Stomach (tissue), 9 donors: ENCODE data around the gene RANBP1. TPM values are rescaled to one million over a fixed set of nuclear protein-coding genes. Genes with fewer than 3 reads are reported as not detected.

Experiments
- DNase-seq, 2 donors: peaks; one replicate each; pipeline versions ENCODE4 v3.0.0 to v3.0.0-alpha.2; 2013 to 2019
- H3K27ac ChIP-seq, 5 donors: fragments of 200-600 bp in 4 of 5; sonication (generic) in 4 of 5; one replicate each; pipeline ENCODE4 v1.5.1; 2013 to 2019; ENCODE audit warnings: mild to moderate bottlenecking in 1 of 5, moderate library complexity in 1 of 5
- H3K27me3 ChIP-seq, 3 donors: fragments of 200-600 bp; sonication (generic); one replicate each; pipeline ENCODE4 v1.5.1; 2017 to 2019; ENCODE audit warnings: mixed run types in 1 of 3
- H3K36me3 ChIP-seq, 4 donors: fragments of 200-600 bp; sonication (generic); 1 replicate in 3 of 4; 2 replicates in 1 of 4; pipeline ENCODE4 v1.5.1; 2016 to 2019
- H3K4me1 ChIP-seq, 4 donors: fragments of 200-600 bp; sonication (generic); one replicate each; pipeline ENCODE4 v1.5.1; 2016 to 2019
- H3K4me3 ChIP-seq, 4 donors: fragments of 200-600 bp; sonication (generic) in 3 of 4; one replicate each; pipeline ENCODE4 v1.5.1; 2016 to 2019; ENCODE audit warnings: mild to moderate bottlenecking in 1 of 4
- H3K9me3 ChIP-seq, 4 donors: fragments of 200-600 bp; sonication (generic); one replicate each; pipeline ENCODE4 v1.5.1; 2016 to 2019
- CTCF ChIP-seq, 7 experiments: fragments of 450-650 bp in 4 of 7; fragments of 200-600 bp in 3 of 7; sonication (generic) in 3 of 7; IDR thresholded peaks; one replicate each; pipeline ENCODE4 v1.5.1; 2016 to 2019; ENCODE audit warnings: antibody characterized with exemption in 7 of 7, control low read depth in 2 of 7, mild to moderate bottlenecking in 1 of 7
- EP300 ChIP-seq: sonication (generic); formaldehyde crosslinking; IDR thresholded peaks from one replicate; pipeline ENCODE4 v1.6.1; 2017; ENCODE audit warnings: antibody characterized with exemption
- POLR2A ChIP-seq, 4 donors: fragments of 450-650 bp; IDR thresholded peaks; one replicate each; pipeline ENCODE4 v1.6.1; 2016; ENCODE audit warnings: antibody characterized with exemption in 4 of 4, control low read depth in 2 of 4, mild to moderate bottlenecking in 1 of 4, moderate library complexity in 1 of 4
- POLR2AphosphoS5 ChIP-seq, 3 donors: sonication (generic); formaldehyde crosslinking; IDR thresholded peaks; one replicate each; pipeline ENCODE4 v1.6.1; 2016; ENCODE audit warnings: antibody characterized with exemption in 3 of 3
- WGBS, 5 donors: extraction: QIAGEN DNeasy Blood & Tissue Kit in 3 of 5; methylation state at CpG; one replicate each; pipeline versions ENCODE4 v1.1.5 to v1.1.7; 2013 to 2018; 5-methylcytosine and 5-hydroxymethylcytosine counted together
- intact Hi-C: fragments of 100-400 bp; cut with DNase I; formaldehyde crosslinking; loops from one replicate; pipeline ENCODE4 v1.15.1; 2023; ENCODE audit warnings: low total_unique reads
- polyA plus RNA-seq, 3 donors: library from polyadenylated mRNA; stranded (reverse); fragments of 200-250 nt; gene quantifications; one replicate each; pipeline ENCODE4 v1.2.3, GENCODE V29; 2013
- total RNA-seq, 5 donors: library from RNA; depleted of rRNA; stranded (reverse); fragments of >200 nt; gene quantifications; one replicate each; pipeline versions ENCODE4 v1.1.0 to v1.2.3, GENCODE V29; 2014 to 2016
- donor health status: healthy with polysubstance abuse.
- donor health status: Bipolar disorder and iron deficiency.
- donor health status: healthy.

The RANBP1 gene
- total and polyA plus RNA-seq, 8 donors = 23.9 to 200 (median 91.9) TPM

GRCh38 chr22:20111689-20112622 is 3.9 kb upstream of the RANBP1 start:
- TF ChIP-seq POLR2A (IDR thresholded peaks at IDR 0.05) = no peak
- TF ChIP-seq POLR2AphosphoS5 (IDR thresholded peaks at IDR 0.05) = no peak
- no peak for TF ChIP-seq CTCF (IDR thresholded peaks at IDR 0.05)
- TF ChIP-seq EP300 = no peak
- no peaks in the 10 kb centered on the region for H3K9me3 ChIP-seq
- H3K27ac ChIP-seq = peak overlapping the region in 2 of 5 donors; percentile 13 to 42
- intact Hi-C loops = no loop called here
- no peak overlapping the region for H3K4me3 ChIP-seq
- no peaks in the 10 kb centered on the region for H3K27me3 ChIP-seq
- no peak for DNase-seq
- H3K4me1 ChIP-seq = peaks cover 11 to 45% (median 35%) of the 10 kb centered on the region in 4 donors
- peaks cover 74 to 91% (median 89%) of the 10 kb centered on the region in 4 donors for H3K36me3 ChIP-seq
- 68 to 79% (median 70%) methylated on average over 2 to 7 of the region's 7 CpGs for WGBS, 5 donors

- Histone ChIP-seq H3K4me3 (no peak overlapping the region), H3K9me3 (no peaks in the 10 kb centered on the region), H3K27me3 (no peaks in the 10 kb centered on the region), H3K4me1 (peaks cover 14 to 48% (median 37%) of the 10 kb centered on the region in 4 donors), H3K36me3 (peaks cover 65 to 82% (median 79%) of the 10 kb centered on the region in 4 donors), H3K27ac (no peak overlapping the region)
- DNase-seq = no peak
- WGBS, 5 donors = 77 to 87% (median 83%) methylated on average over 12 to 26 of the region's 26 CpGs
- intact Hi-C loops = no loop called here
- TF ChIP-seq CTCF (IDR thresholded peaks at IDR 0.05) (no peak), EP300 (no peak), POLR2A (IDR thresholded peaks at IDR 0.05) (no peak), POLR2AphosphoS5 (IDR thresholded peaks at IDR 0.05) (no peak)
Observed at GRCh38 chr22:20112623-20113511, 3.0 kb upstream of the RANBP1 start.

GRCh38 chr22:20113551-20114310 is 2.2 kb upstream of the RANBP1 start:
- TF ChIP-seq POLR2AphosphoS5 (IDR thresholded peaks at IDR 0.05) (no peak), EP300 (no peak), CTCF (IDR thresholded peaks at IDR 0.05) (no peak), POLR2A (IDR thresholded peaks at IDR 0.05) (no peak)
- intact Hi-C loops = no loop called here
- no peak overlapping the region for H3K4me3 ChIP-seq
- H3K9me3 ChIP-seq = no peaks in the 10 kb centered on the region
- WGBS, 5 donors = 80 to 89% (median 86%) methylated on average over 13 to 19 of the region's 19 CpGs
- no peak for DNase-seq
- no peaks in the 10 kb centered on the region for H3K27me3 ChIP-seq
- peaks cover 22 to 57% (median 46%) of the 10 kb centered on the region in 4 donors for H3K4me1 ChIP-seq
- H3K27ac ChIP-seq = no peak overlapping the region
- peaks cover 57 to 73% (median 71%) of the 10 kb centered on the region in 4 donors for H3K36me3 ChIP-seq
